SJCRH30 (cell line): ENCODE results near the gene PSMD13. TPM values are rescaled to one million over a fixed set of nuclear protein-coding genes. Genes with fewer than 3 reads are reported as not detected.

Source experiments
- DNase-seq, 2 experiments: peaks; one replicate each; pipeline ENCODE4 v3.0.0-alpha.2; 2015 to 2020
- H3K27ac ChIP-seq: fragments of 250-450 bp; sonication (Bioruptor Pico); 2 replicates; pipeline ENCODE4 v1.5.1; 2020; ENCODE audit warnings: mild to moderate bottlenecking, moderate library complexity
- H3K27me3 ChIP-seq: fragments of 250-450 bp; sonication (Bioruptor Pico); 2 replicates; pipeline ENCODE4 v1.5.1; 2020; ENCODE audit warnings: mild to moderate bottlenecking, moderate library complexity
- H3K36me3 ChIP-seq: fragments of 250-450 bp; sonication (Bioruptor Pico); 2 replicates; pipeline ENCODE4 v1.5.1; 2020; ENCODE audit warnings: mild to moderate bottlenecking, moderate library complexity
- H3K4me1 ChIP-seq: fragments of 250-450 bp; sonication (Bioruptor Pico); 2 replicates; pipeline ENCODE4 v1.5.1; 2020; ENCODE audit warnings: mild to moderate bottlenecking, moderate library complexity
- H3K4me3 ChIP-seq: fragments of 250-450 bp; sonication (Bioruptor Pico); 2 replicates; pipeline ENCODE4 v1.5.1; 2020; ENCODE audit warnings: mild to moderate bottlenecking, moderate library complexity
- H3K9me3 ChIP-seq: fragments of 250-450 bp; sonication (Bioruptor Pico); replicated peaks from 2 replicates; pipeline ENCODE4 v1.5.1; 2020; ENCODE audit warnings: mild to moderate bottlenecking, moderate library complexity
- total RNA-seq: library from RNA; depleted of rRNA; stranded (reverse); fragments of >200 nt; shearing (Covaris generic); gene quantifications from 2 replicates; pipeline ENCODE4 v1.2.3, GENCODE V29; 2014

Gene PSMD13
- total RNA-seq, 1 experiment from 2014 or later, result 131 TPM

- Histone ChIP-seq H3K4me1 (peaks cover 6% of the 10 kb centered on the region; the same call in 1 of the 2 replicates), H3K27ac (no peak within 1 kb of the TSS), H3K9me3 (no peaks in the 10 kb centered on the region), H3K4me3 (peak within 1 kb of the TSS; percentile 71), H3K27me3 (peaks cover 26% of the 10 kb centered on the region), H3K36me3 (no peaks in the 10 kb centered on the region)
- peak; percentile 63 to 72 for DNase-seq
Observed at GRCh38 chr11:288478-289397, 52.0 kb downstream of the PSMD13 start, which contains the start of gene PGGHG. TSS of gene PGGHG (plus strand) at chr11:289126. CDS start at chr11:289817, 691 bp downstream.

- no peak overlapping the region for H3K27ac ChIP-seq
- no peak for DNase-seq
- peaks cover 6% of the 10 kb centered on the region; the same call in 1 of the 2 replicates for H3K4me1 ChIP-seq
- peak overlapping the region; percentile 41 for H3K4me3 ChIP-seq
- H3K9me3 ChIP-seq, result no peaks in the 10 kb centered on the region
- H3K27me3 ChIP-seq, result peaks cover 21% of the 10 kb centered on the region
- H3K36me3 ChIP-seq, result no peaks in the 10 kb centered on the region
Observed at GRCh38 chr11:289398-289711, 52.6 kb downstream of the PSMD13 start.

- Histone ChIP-seq H3K9me3 (no peaks in the 10 kb centered on the region), H3K27me3 (peaks cover 15% of the 10 kb centered on the region), H3K36me3 (no peaks in the 10 kb centered on the region), H3K27ac (no peak overlapping the region), H3K4me1 (peaks cover under 1% of the 10 kb centered on the region; the same call in 1 of the 2 replicates), H3K4me3 (peak overlapping the region; percentile 41)
- DNase-seq, result no peak
Observed at GRCh38 chr11:289712-290620, 53.2 kb downstream of the PSMD13 start.

GRCh38 chr11:290621-291231 is 54.0 kb downstream of the PSMD13 start:
- H3K36me3 ChIP-seq, result no peaks in the 10 kb centered on the region
- H3K4me1 ChIP-seq, result no peaks in the 10 kb centered on the region
- H3K4me3 ChIP-seq, result no peak overlapping the region
- no peaks in the 10 kb centered on the region for H3K9me3 ChIP-seq
- peaks cover 7% of the 10 kb centered on the region for H3K27me3 ChIP-seq
- H3K27ac ChIP-seq, result no peak overlapping the region
- DNase-seq, result no peak

GRCh38 chr11:291281-292210 is 54.8 kb downstream of the PSMD13 start:
- no peaks in the 10 kb centered on the region for H3K36me3 ChIP-seq
- no peaks in the 10 kb centered on the region for H3K4me1 ChIP-seq
- no peak overlapping the region for H3K27ac ChIP-seq

GRCh38 chr11:292211-293121 is 55.7 kb downstream of the PSMD13 start:
- no peak for DNase-seq

More at GRCh38 chr11:291281-292210, 54.8 kb downstream of the PSMD13 start:
- DNase-seq, result no peak
- Histone ChIP-seq H3K27me3 (peaks cover 7% of the 10 kb centered on the region), H3K4me3 (no peak overlapping the region), H3K9me3 (no peaks in the 10 kb centered on the region)

GRCh38 chr11:293271-293851 is 56.6 kb downstream of the PSMD13 start:
- Histone ChIP-seq H3K27ac (no peak overlapping the region), H3K36me3 (no peaks in the 10 kb centered on the region), H3K9me3 (no peaks in the 10 kb centered on the region), H3K27me3 (peaks cover under 1% of the 10 kb centered on the region), H3K4me3 (no peak overlapping the region), H3K4me1 (peaks cover 7% of the 10 kb centered on the region; the same call in 1 of the 2 replicates)
- DNase-seq, result no peak

More at GRCh38 chr11:292211-293121, 55.7 kb downstream of the PSMD13 start:
- Histone ChIP-seq H3K27ac (no peak overlapping the region), H3K36me3 (no peaks in the 10 kb centered on the region), H3K27me3 (peaks cover 7% of the 10 kb centered on the region), H3K9me3 (no peaks in the 10 kb centered on the region), H3K4me3 (no peak overlapping the region), H3K4me1 (no peaks in the 10 kb centered on the region)

- peaks cover 7% of the 10 kb centered on the region; the same call in 1 of the 2 replicates for H3K4me1 ChIP-seq
- DNase-seq, result no peak
Observed at GRCh38 chr11:293852-294661, 57.3 kb downstream of the PSMD13 start.

GRCh38 chr11:294780-295179 is 58.0 kb downstream of the PSMD13 start:
- DNase-seq, result no peak
- H3K4me3 ChIP-seq, result no peak overlapping the region
- H3K4me1 ChIP-seq, result peaks cover 8% of the 10 kb centered on the region; the same call in 1 of the 2 replicates
- H3K36me3 ChIP-seq, result no peaks in the 10 kb centered on the region
- H3K9me3 ChIP-seq, result no peaks in the 10 kb centered on the region
- no peaks in the 10 kb centered on the region for H3K27me3 ChIP-seq
- no peak overlapping the region for H3K27ac ChIP-seq

More at GRCh38 chr11:293852-294661, 57.3 kb downstream of the PSMD13 start:
- Histone ChIP-seq H3K36me3 (no peaks in the 10 kb centered on the region), H3K9me3 (no peaks in the 10 kb centered on the region), H3K27me3 (no peaks in the 10 kb centered on the region), H3K27ac (no peak overlapping the region), H3K4me3 (no peak overlapping the region)

GRCh38 chr11:295351-296170 is 58.8 kb downstream of the PSMD13 start:
- H3K9me3 ChIP-seq, result no peaks in the 10 kb centered on the region
- no peaks in the 10 kb centered on the region for H3K36me3 ChIP-seq
- no peak for DNase-seq
- H3K27ac ChIP-seq, result no peak overlapping the region
- peaks cover 14% of the 10 kb centered on the region; the same call in 1 of the 2 replicates for H3K4me1 ChIP-seq
- H3K27me3 ChIP-seq, result no peaks in the 10 kb centered on the region
- H3K4me3 ChIP-seq, result no peak overlapping the region
